Measurements from ENCODE around the gene ISM1.

ISM1 gene

GRCh38 chr20:13251106-13251903, 30.2 kb downstream of the ISM1 start:
- Histone ChIP-seq H3K79me2 (ENCODE audit: insufficient read depth, low read length) (no peaks in the 10 kb centered on the region), H3K4me3 (ENCODE audit: low read depth, low read length, poor library complexity, severe bottlenecking) (no peak overlapping the region), H3K27ac (ENCODE audit: low read depth, low read length, poor library complexity, severe bottlenecking) (no peak overlapping the region), H2AFZ (ENCODE audit: low read length) (no peak overlapping the region), H3K9ac (ENCODE audit: low read length) (no peak overlapping the region), H3K4me2 (ENCODE audit: low read length) (no peak overlapping the region), H3K27me3 (ENCODE audit: insufficient read depth, low read length) (no peaks in the 10 kb centered on the region), H3K9me2 (ENCODE audit: low read depth, low read length) (no peaks in the 10 kb centered on the region), H3F3A (ENCODE audit: insufficient read depth, low read length) (no peaks in the 10 kb centered on the region), H4K20me1 (ENCODE audit: insufficient read depth, low read length) (no peaks in the 10 kb centered on the region), H3K9me3 (ENCODE audit: low read length) (no peaks in the 10 kb centered on the region), H3K36me3 (ENCODE audit: insufficient read depth, low read length) (no peaks in the 10 kb centered on the region), H3K4me1 (ENCODE audit: insufficient read depth, low read length, severe bottlenecking) (no peaks in the 10 kb centered on the region)
- no peak for TF ChIP-seq EZH2 (IDR thresholded peaks at IDR 0.05; ENCODE audit: borderline replicate concordance, low read length)
- TF ChIP-seq, protein P1, sequence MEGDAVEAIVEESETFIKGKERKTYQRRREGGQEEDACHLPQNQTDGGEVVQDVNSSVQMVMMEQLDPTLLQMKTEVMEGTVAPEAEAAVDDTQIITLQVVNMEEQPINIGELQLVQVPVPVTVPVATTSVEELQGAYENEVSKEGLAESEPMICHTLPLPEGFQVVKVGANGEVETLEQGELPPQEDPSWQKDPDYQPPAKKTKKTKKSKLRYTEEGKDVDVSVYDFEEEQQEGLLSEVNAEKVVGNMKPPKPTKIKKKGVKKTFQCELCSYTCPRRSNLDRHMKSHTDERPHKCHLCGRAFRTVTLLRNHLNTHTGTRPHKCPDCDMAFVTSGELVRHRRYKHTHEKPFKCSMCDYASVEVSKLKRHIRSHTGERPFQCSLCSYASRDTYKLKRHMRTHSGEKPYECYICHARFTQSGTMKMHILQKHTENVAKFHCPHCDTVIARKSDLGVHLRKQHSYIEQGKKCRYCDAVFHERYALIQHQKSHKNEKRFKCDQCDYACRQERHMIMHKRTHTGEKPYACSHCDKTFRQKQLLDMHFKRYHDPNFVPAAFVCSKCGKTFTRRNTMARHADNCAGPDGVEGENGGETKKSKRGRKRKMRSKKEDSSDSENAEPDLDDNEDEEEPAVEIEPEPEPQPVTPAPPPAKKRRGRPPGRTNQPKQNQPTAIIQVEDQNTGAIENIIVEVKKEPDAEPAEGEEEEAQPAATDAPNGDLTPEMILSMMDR (IDR thresholded peaks at IDR 0.05; ENCODE audit: low read length) = no peak

DNA sequence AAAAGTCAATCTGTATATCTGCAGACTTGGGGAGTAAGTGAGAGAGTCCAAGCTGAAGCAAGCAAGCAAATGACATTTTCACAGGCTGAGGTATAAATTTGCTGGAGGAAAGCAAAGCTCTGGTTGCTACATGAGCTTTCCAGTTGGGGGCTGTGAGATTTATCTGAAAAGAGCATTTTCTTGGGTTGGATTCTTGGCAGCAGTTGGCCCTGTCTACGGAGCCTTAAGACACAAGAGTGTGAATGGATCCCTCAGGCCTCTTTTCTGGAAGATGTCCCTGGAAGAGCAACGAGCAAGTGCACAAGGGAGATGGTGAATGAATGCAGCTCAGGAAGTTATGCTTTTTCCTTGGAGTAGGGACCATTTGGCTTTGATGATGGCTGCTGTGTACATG, 30.8 kb downstream of the ISM1 start:
- Histone ChIP-seq H3K4me2 (ENCODE audit: low read length) (no peak overlapping the region), H4K20me1 (ENCODE audit: insufficient read depth, low read length) (no peaks in the 10 kb centered on the region), H3K4me1 (ENCODE audit: insufficient read depth, low read length, severe bottlenecking) (no peaks in the 10 kb centered on the region), H3K9me3 (ENCODE audit: low read length) (no peaks in the 10 kb centered on the region), H3K4me3 (ENCODE audit: low read depth, low read length, poor library complexity, severe bottlenecking) (no peak overlapping the region), H3K9ac (ENCODE audit: low read length) (no peak overlapping the region), H3F3A (ENCODE audit: insufficient read depth, low read length) (no peaks in the 10 kb centered on the region), H3K79me2 (ENCODE audit: insufficient read depth, low read length) (no peaks in the 10 kb centered on the region), H3K27ac (ENCODE audit: low read depth, low read length, poor library complexity, severe bottlenecking) (no peak overlapping the region), H3K36me3 (ENCODE audit: insufficient read depth, low read length) (no peaks in the 10 kb centered on the region), H3K9me2 (ENCODE audit: low read depth, low read length) (no peaks in the 10 kb centered on the region), H2AFZ (ENCODE audit: low read length) (no peak overlapping the region), H3K27me3 (ENCODE audit: insufficient read depth, low read length) (no peaks in the 10 kb centered on the region)
- TF ChIP-seq, protein P1 (IDR thresholded peaks at IDR 0.05; ENCODE audit: low read length) = no peak
- TF ChIP-seq EZH2 (IDR thresholded peaks at IDR 0.05; ENCODE audit: borderline replicate concordance, low read length) = no peak

DNA sequence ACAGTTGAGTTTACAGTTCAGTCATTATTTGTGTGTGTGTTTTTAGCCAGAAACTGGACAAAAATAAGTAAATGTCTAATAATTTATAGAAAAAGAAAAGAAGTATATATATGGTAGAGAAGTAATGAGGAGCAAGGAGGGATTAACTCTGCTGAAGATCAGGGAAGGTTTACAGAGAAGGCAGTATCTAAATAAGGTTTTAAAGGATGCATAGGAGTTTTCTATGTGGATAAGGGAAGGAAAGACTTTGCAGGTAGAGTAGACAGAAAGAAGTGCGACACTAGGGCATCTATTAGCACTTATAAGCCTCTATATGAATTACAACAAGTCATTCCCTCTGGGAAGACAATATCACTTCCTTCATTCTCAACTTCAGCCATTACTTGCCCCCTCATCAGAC, 34.3 kb downstream of the ISM1 start:
- no peaks in the 10 kb centered on the region for H4K20me1 ChIP-seq (ENCODE audit: insufficient read depth, low read length)
- no peaks in the 10 kb centered on the region for H3K9me2 ChIP-seq (ENCODE audit: low read depth, low read length)
- H3K4me1 ChIP-seq (ENCODE audit: insufficient read depth, low read length, severe bottlenecking) = no peaks in the 10 kb centered on the region
- no peak overlapping the region for H3K27ac ChIP-seq (ENCODE audit: low read depth, low read length, poor library complexity, severe bottlenecking)
- H3K4me2 ChIP-seq (ENCODE audit: low read length) = no peak overlapping the region
- no peaks in the 10 kb centered on the region for H3K36me3 ChIP-seq (ENCODE audit: insufficient read depth, low read length)
- no peak overlapping the region for H2AFZ ChIP-seq (ENCODE audit: low read length)
- no peaks in the 10 kb centered on the region for H3K27me3 ChIP-seq (ENCODE audit: insufficient read depth, low read length)
- TF ChIP-seq EZH2 (IDR thresholded peaks at IDR 0.05; ENCODE audit: borderline replicate concordance, low read length) = no peak
- TF ChIP-seq, protein P1 (IDR thresholded peaks at IDR 0.05; ENCODE audit: low read length) = no peak
- no peaks in the 10 kb centered on the region for H3K79me2 ChIP-seq (ENCODE audit: insufficient read depth, low read length)
- H3F3A ChIP-seq (ENCODE audit: insufficient read depth, low read length) = no peaks in the 10 kb centered on the region
- H3K9ac ChIP-seq (ENCODE audit: low read length) = no peak overlapping the region
- H3K9me3 ChIP-seq (ENCODE audit: low read length) = no peaks in the 10 kb centered on the region
- no peak overlapping the region for H3K4me3 ChIP-seq (ENCODE audit: low read depth, low read length, poor library complexity, severe bottlenecking)
